Loucy (cell line): Measurements from ENCODE around the gene SOCS2.

Experiments used
- H2AFZ ChIP-seq: fragments of 200-600 bp; sonication (generic); 2 replicates; pipeline ENCODE4 v1.6.0; 2016; ENCODE audit warnings: antibody characterized with exemption, mild to moderate bottlenecking, low read length, moderate library complexity
- H3F3A ChIP-seq: fragments of 200-600 bp; 2 replicates; pipeline ENCODE4 v1.6.0; 2016; ENCODE audit warnings: antibody characterized with exemption, low read depth, mild to moderate bottlenecking
- H3K27me3 ChIP-seq: fragments of 200-600 bp; sonication (generic); 2 replicates; pipeline ENCODE4 v1.6.1; 2014; ENCODE audit warnings: low read length, mild to moderate bottlenecking; ENCODE audit not compliant: insufficient read depth, poor library complexity, severe bottlenecking
- H3K36me3 ChIP-seq: fragments of 200-600 bp; sonication (generic); 2 replicates; pipeline ENCODE4 v1.6.1; 2016; ENCODE audit warnings: low read length; ENCODE audit not compliant: insufficient read depth
- H3K4me1 ChIP-seq: fragments of 200-600 bp; sonication (generic); 2 replicates; pipeline ENCODE4 v1.5.1; 2014; ENCODE audit warnings: low read length, mild to moderate bottlenecking; ENCODE audit not compliant: insufficient read depth, poor library complexity, severe bottlenecking
- H3K4me2 ChIP-seq: fragments of 200-600 bp; sonication (generic); 2 replicates; pipeline ENCODE4 v1.6.0; 2014; ENCODE audit warnings: antibody characterized with exemption, low read length, low read depth, mild to moderate bottlenecking; ENCODE audit not compliant: poor library complexity, severe bottlenecking
- H3K4me3 ChIP-seq: fragments of 200-600 bp; sonication (generic); 2 replicates; pipeline ENCODE4 v1.5.1; 2014; ENCODE audit warnings: low read length, mild to moderate bottlenecking, mixed read lengths; ENCODE audit not compliant: poor library complexity, severe bottlenecking
- H3K79me2 ChIP-seq: fragments of 200-600 bp; sonication (generic); 2 replicates; pipeline ENCODE4 v1.6.1; 2014; ENCODE audit warnings: low read length; ENCODE audit not compliant: insufficient read depth
- H3K9ac ChIP-seq: fragments of 200-600 bp; sonication (generic); 2 replicates; pipeline ENCODE4 v1.6.0; 2014; ENCODE audit warnings: mild to moderate bottlenecking, low read depth, low read length, moderate library complexity; ENCODE audit not compliant: poor library complexity, severe bottlenecking
- H3K9me2 ChIP-seq: fragments of 200-600 bp; sonication (generic); replicated peaks from 2 replicates; pipeline ENCODE4 v1.6.1; 2016; ENCODE audit warnings: low read depth, low read length, mixed read lengths
- H3K9me3 ChIP-seq: fragments of 200-600 bp; sonication (generic); 2 replicates; pipeline ENCODE4 v1.6.1; 2014; ENCODE audit warnings: mild to moderate bottlenecking, antibody characterized with exemption, low read length, low read depth; ENCODE audit not compliant: insufficient read depth
- H4K20me1 ChIP-seq: fragments of 200-600 bp; sonication (generic); 2 replicates; pipeline ENCODE4 v1.6.0; 2014; ENCODE audit warnings: antibody characterized with exemption, low read length, mild to moderate bottlenecking; ENCODE audit not compliant: insufficient read depth, poor library complexity, severe bottlenecking
- EZH2phosphoT487 ChIP-seq: fragments of 200-600 bp; IDR thresholded peaks from 2 replicates; pipeline ENCODE4 v1.6.1; 2018; ENCODE audit warnings: antibody characterized with exemption, mild to moderate bottlenecking, moderate library complexity, borderline replicate concordance
- TF ChIP-seq, protein P1 (sequence below): fragments of 200-600 bp; sonication (generic); conservative IDR thresholded peaks from 2 replicates; pipeline ENCODE4 v1.5.1; 2014; ENCODE audit warnings: mild to moderate bottlenecking, antibody characterized with exemption, low read length

Gene SOCS2

DNA sequence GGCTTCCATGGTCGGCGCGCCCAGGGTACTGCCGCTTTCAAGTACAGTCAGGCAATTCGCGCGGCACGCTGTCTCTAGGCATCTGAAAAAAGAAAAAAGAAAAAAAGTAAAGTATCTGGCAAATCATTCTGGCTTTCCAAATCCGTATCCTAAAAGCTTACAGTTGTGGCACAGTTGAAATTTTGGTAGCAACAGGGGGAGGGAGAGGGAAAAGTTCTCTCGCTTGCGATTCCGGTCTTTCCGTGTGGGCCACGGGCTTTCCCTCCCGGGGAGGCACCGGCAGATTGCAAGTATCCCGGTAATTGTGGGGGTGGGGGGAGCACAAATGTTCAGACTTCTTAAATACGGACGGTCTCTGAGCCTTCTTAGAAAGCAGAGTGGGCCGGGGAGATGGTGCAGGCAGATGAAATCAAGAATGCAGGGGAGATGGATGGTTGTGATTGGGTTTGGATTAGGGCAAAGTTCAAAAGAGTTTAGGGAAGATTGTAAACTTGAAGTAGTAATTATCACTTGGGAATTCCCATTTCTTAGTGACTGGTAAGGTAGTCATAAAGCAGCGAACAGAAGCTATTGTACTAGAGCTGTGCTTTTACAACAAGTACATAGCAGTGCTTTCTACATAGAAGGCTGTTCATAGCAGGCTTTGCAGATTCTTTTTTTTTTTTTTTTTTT lies 1.2 kb downstream of the SOCS2 start:
- Histone ChIP-seq H2AFZ (no peak overlapping the region), H3K27me3 (peaks cover 50% of the 10 kb centered on the region), H3K4me3 (no peak overlapping the region), H3F3A (no peaks in the 10 kb centered on the region), H3K4me1 (peaks cover 4% of the 10 kb centered on the region), H3K79me2 (no peaks in the 10 kb centered on the region), H3K9me3 (no peaks in the 10 kb centered on the region), H3K4me2 (no peak overlapping the region), H3K9ac (no peak overlapping the region), H3K36me3 (no peaks in the 10 kb centered on the region), H4K20me1 (no peaks in the 10 kb centered on the region), H3K9me2 (no peaks in the 10 kb centered on the region)
- TF ChIP-seq, protein P1, sequence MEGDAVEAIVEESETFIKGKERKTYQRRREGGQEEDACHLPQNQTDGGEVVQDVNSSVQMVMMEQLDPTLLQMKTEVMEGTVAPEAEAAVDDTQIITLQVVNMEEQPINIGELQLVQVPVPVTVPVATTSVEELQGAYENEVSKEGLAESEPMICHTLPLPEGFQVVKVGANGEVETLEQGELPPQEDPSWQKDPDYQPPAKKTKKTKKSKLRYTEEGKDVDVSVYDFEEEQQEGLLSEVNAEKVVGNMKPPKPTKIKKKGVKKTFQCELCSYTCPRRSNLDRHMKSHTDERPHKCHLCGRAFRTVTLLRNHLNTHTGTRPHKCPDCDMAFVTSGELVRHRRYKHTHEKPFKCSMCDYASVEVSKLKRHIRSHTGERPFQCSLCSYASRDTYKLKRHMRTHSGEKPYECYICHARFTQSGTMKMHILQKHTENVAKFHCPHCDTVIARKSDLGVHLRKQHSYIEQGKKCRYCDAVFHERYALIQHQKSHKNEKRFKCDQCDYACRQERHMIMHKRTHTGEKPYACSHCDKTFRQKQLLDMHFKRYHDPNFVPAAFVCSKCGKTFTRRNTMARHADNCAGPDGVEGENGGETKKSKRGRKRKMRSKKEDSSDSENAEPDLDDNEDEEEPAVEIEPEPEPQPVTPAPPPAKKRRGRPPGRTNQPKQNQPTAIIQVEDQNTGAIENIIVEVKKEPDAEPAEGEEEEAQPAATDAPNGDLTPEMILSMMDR: no peak
- no peak for TF ChIP-seq EZH2phosphoT487

DNA sequence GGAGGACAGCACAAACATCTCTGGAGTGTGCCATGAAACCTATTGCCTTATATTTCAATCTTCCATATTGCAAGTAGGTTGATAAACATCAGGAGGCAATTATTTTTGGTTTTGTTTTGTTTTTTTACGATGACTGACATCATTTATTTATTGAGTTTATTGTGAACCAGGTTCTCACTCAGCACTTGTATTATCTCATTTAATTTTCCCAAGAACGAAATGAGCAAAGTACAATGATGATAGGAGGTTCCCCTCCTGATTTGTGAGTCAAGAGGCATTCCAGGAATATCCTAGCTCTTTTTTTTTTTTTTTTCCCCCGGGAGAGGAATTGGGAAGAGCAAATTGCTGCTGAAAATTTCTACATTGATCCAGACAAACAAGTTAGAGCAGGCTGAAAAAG lies 4.7 kb downstream of the SOCS2 start:
- H3K79me2 ChIP-seq: no peaks in the 10 kb centered on the region

DNA sequence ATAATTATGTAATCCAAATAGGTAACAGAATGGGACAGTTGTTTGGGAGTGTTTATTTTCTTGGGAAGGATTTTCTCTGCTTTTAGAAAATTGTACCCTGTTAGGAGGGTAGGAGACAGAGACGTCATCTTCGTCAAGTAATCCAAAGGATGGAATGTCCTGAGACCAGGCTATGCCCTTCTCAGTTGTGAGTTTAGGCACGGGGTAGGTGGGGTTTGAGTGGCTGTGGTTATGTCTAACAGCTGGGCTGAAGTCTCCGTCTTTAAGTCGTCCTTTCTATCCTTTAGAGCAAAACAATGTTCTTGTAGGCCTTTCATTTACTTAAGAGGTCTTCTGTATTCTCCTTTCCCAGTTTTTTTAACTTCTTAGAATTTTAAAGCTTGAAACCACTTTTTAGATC lies 5.7 kb downstream of the SOCS2 start:
- Histone ChIP-seq H4K20me1 (no peaks in the 10 kb centered on the region), H3K9ac (no peak overlapping the region), H3K27me3 (peaks cover 35% of the 10 kb centered on the region), H3K9me3 (no peaks in the 10 kb centered on the region), H3K79me2 (no peaks in the 10 kb centered on the region), H3K36me3 (no peaks in the 10 kb centered on the region), H3K4me1 (no peaks in the 10 kb centered on the region), H3F3A (no peaks in the 10 kb centered on the region), H2AFZ (no peak overlapping the region), H3K9me2 (no peaks in the 10 kb centered on the region), H3K4me3 (no peak overlapping the region), H3K4me2 (no peak overlapping the region)
- no peak for TF ChIP-seq EZH2phosphoT487
- TF ChIP-seq, protein P1: no peak

More for the DNA sequence above, 4.7 kb downstream of the SOCS2 start:
- H3K9me3 ChIP-seq: no peaks in the 10 kb centered on the region
- TF ChIP-seq, protein P1: no peak
- no peak for TF ChIP-seq EZH2phosphoT487
- H3K4me2 ChIP-seq: no peak overlapping the region
- no peak overlapping the region for H2AFZ ChIP-seq
- H3K36me3 ChIP-seq: no peaks in the 10 kb centered on the region
- H3K4me3 ChIP-seq: no peak overlapping the region
- no peaks in the 10 kb centered on the region for H3K9me2 ChIP-seq
- H3K27me3 ChIP-seq: peaks cover 45% of the 10 kb centered on the region
- H3F3A ChIP-seq: no peaks in the 10 kb centered on the region
- no peak overlapping the region for H3K9ac ChIP-seq
- H4K20me1 ChIP-seq: no peaks in the 10 kb centered on the region
- H3K4me1 ChIP-seq: no peaks in the 10 kb centered on the region
